HG03457 (cell line): ENCODE results near the gene THRB.
"Not testable (repeated sequence)": the region's sequence is repeated elsewhere in the genome, so short reads cannot be mapped to it uniquely, and the experiment has no call there.

Experiments used
- ATAC-seq: cut with Tn5 transposase; IDR thresholded peaks from one replicate; pipeline ENCODE4 v1.9.1; 2021; ENCODE audit warnings: moderate number of reproducible peaks; ENCODE audit not compliant: unreplicated experiment

The THRB gene

GRCh38 chr3:24128199-24129005, 366.2 kb downstream of the THRB start:
- no peak for ATAC-seq

- no peak for ATAC-seq
These were observed 371.1 kb downstream of the THRB start for GRCh38 chr3:24123596-24123995.

- ATAC-seq = no peak
These were observed 374.2 kb downstream of the THRB start for GRCh38 chr3:24120434-24120833.

- no peak for ATAC-seq
These were observed 375.3 kb downstream of the THRB start for GRCh38 chr3:24119321-24119751.

- ATAC-seq = no peak
These were observed 377.1 kb downstream of the THRB start for GRCh38 chr3:24117508-24117907.

- no peak for ATAC-seq
These were observed 382.9 kb downstream of the THRB start for GRCh38 chr3:24111711-24112110.

GRCh38 chr3:24110051-24110450, 384.6 kb downstream of the THRB start:
- ATAC-seq = no peak

GRCh38 chr3:24101676-24102168, 392.9 kb downstream of the THRB start:
- no peak for ATAC-seq

- no peak for ATAC-seq
These were observed 393.8 kb downstream of the THRB start for GRCh38 chr3:24100696-24101402.

- ATAC-seq = no peak
These were observed 397.9 kb downstream of the THRB start for GRCh38 chr3:24096695-24097290.

GRCh38 chr3:24096271-24096670, 398.4 kb downstream of the THRB start:
- ATAC-seq = no peak

- not testable (repeated sequence) for ATAC-seq
These were observed 399.8 kb downstream of the THRB start for GRCh38 chr3:24094818-24095217.

GRCh38 chr3:24088782-24089181, 405.9 kb downstream of the THRB start:
- peak; percentile 74 for ATAC-seq

GRCh38 chr3:24087469-24087868, 407.2 kb downstream of the THRB start:
- ATAC-seq = no peak

GRCh38 chr3:24086617-24087404, 407.8 kb downstream of the THRB start:
- ATAC-seq = no peak

- no peak for ATAC-seq
These were observed 408.4 kb downstream of the THRB start for GRCh38 chr3:24086206-24086605.

- ATAC-seq = no peak
These were observed 422.5 kb downstream of the THRB start for GRCh38 chr3:24072193-24072592.

- ATAC-seq = no peak
These were observed 425.6 kb downstream of the THRB start for GRCh38 chr3:24069045-24069444.

GRCh38 chr3:24067483-24067882, 427.2 kb downstream of the THRB start:
- no peak for ATAC-seq
